ENCODE results near the gene VSX1.

The VSX1 gene

DNA sequence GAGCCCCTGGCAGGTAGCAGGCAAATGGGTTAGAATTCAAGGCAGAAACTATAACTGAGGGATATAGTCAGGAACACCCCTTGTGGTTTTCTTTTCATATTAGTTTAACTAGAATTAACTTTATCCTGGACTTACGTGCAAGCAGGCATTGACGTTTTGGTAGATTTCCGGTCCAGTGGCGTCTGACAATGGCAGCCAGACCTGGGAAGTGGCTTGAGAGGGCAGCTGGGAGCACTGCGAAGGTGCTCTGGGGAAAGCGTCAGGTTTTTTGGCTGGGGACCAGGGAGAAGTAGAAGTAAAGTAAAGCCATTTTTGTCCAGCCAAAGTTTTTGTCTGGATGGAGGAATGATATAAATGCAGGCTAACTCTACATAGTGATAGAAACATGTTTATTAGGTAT lies 15.6 kb downstream of the VSX1 start:
- Histone ChIP-seq H3K9me3 (ENCODE audit: control insufficient read depth, low read length) (no peaks in the 10 kb centered on the region), H3K27me3 (ENCODE audit: control insufficient read depth, insufficient read depth, low read length, poor library complexity, severe bottlenecking) (peaks cover 72% of the 10 kb centered on the region), H3K4me3 (ENCODE audit: insufficient read depth, low read depth, low read length) (no peak overlapping the region), H3K36me3 (ENCODE audit: control insufficient read depth, insufficient read depth, low read length) (no peaks in the 10 kb centered on the region), H3K4me1 (ENCODE audit: control insufficient read depth, insufficient read depth, low read length) (no peaks in the 10 kb centered on the region), H3K27ac (ENCODE audit: insufficient read depth, low read depth, low read length, poor library complexity, severe bottlenecking) (no peak overlapping the region)
- 45 to 57% methylated on average over 6 of the region's 6 CpGs for WGBS, 2 experiments

DNA sequence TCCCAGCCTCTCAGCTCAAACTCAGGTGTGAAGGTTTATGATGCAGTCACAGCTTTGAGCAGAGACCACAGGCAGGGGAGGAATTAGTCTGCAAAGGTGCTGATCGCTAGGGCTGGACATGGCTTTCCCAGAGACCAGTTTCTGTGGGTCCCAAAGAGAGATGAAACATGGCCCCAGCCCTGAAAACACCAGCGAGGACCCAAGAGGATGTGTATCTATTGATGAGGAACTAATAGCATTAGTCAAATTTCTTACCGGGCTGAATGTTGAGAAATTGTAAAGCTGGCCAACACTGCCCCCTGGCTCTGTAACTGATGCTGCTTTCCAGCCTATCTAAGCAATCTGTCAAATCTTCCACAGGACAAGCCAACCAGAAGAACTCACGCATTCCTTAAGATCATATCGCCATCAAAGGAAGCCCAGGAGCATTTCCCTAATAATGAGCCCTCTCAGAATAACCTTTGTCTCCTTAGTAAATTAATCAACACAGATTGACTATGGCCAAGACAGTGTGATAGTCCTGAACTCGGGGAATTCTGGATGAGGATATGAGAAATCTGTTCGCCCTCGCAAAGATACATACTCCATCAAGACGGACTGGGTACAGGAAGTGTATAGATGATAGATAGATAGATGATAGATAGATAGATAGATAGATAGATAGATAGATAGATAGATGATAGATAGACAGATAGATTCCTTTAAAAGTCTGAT lies 16.2 kb downstream of the VSX1 start:
- Histone ChIP-seq H3K27ac (ENCODE audit: insufficient read depth, low read depth, low read length, poor library complexity, severe bottlenecking) (no peak overlapping the region), H3K36me3 (ENCODE audit: control insufficient read depth, insufficient read depth, low read length) (no peaks in the 10 kb centered on the region), H3K27me3 (ENCODE audit: control insufficient read depth, insufficient read depth, low read length, poor library complexity, severe bottlenecking) (peaks cover 72% of the 10 kb centered on the region), H3K9me3 (ENCODE audit: control insufficient read depth, low read length) (no peaks in the 10 kb centered on the region), H3K4me3 (ENCODE audit: insufficient read depth, low read depth, low read length) (no peak overlapping the region), H3K4me1 (ENCODE audit: control insufficient read depth, insufficient read depth, low read length) (no peaks in the 10 kb centered on the region)
- 50 to 54% methylated on average over 9 of the region's 9 CpGs for WGBS, 2 experiments

DNA sequence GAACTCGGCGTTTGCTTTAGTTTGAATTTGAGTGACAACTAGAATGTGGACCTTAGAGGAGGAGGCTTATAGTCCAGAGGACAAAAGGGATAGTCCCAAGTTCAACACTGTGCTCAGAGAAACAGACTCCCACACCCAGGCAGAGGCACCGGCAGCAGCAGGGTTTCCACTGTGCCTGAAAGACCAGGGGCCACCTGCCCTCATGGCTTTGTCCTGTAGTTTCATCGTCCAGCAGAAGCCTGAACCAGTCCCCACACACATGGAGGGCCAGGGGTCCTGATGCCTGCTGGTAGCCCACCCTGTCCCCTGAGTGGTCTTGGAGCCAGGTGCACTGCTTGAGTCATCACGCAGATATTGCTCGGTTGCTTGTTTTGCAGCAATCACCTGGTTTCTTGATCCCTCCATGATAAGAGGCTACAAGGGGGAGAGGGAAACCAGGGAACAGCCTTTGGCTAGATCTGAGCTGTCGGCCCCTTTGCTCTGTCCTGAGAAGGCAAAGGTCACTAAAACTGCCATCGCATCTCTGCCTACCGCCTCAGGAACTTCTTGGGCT lies 16.8 kb downstream of the VSX1 start:
- Histone ChIP-seq H3K36me3 (ENCODE audit: control insufficient read depth, insufficient read depth, low read length) (no peaks in the 10 kb centered on the region), H3K27me3 (ENCODE audit: control insufficient read depth, insufficient read depth, low read length, poor library complexity, severe bottlenecking) (peaks cover 72% of the 10 kb centered on the region), H3K27ac (ENCODE audit: insufficient read depth, low read depth, low read length, poor library complexity, severe bottlenecking) (no peak overlapping the region), H3K9me3 (ENCODE audit: control insufficient read depth, low read length) (no peaks in the 10 kb centered on the region), H3K4me1 (ENCODE audit: control insufficient read depth, insufficient read depth, low read length) (no peaks in the 10 kb centered on the region), H3K4me3 (ENCODE audit: insufficient read depth, low read depth, low read length) (no peak overlapping the region)
- WGBS, 2 experiments = 84 to 86% methylated on average over 9 of the region's 9 CpGs

DNA sequence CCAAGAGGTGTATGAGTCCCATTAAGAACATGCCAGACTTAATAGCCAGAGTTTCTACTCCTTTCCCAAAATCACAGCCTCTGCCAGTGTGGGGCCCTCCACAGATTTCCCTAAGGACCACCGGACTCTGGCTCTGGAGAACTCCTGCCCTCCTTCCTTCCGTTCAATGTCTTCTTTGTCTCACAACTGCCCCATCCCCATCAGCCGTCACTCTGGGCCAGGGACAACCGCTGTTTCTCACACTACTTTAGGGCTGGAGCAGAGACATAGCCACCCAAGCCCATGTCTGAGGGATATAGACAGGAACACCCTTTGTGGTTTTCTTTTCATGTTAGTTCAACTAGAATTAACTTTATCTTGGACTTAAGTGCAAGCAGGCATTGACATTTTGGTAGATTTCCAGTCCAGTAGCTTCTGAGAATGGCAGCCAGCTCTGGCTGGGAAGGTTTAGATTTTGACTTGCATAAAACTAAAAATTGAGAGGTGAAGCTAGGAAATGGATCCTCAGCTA lies 17.3 kb downstream of the VSX1 start:
- H3K36me3 ChIP-seq (ENCODE audit: control insufficient read depth, insufficient read depth, low read length) = no peaks in the 10 kb centered on the region
- no peak overlapping the region for H3K27ac ChIP-seq (ENCODE audit: insufficient read depth, low read depth, low read length, poor library complexity, severe bottlenecking)
- peaks cover 72% of the 10 kb centered on the region for H3K27me3 ChIP-seq (ENCODE audit: control insufficient read depth, insufficient read depth, low read length, poor library complexity, severe bottlenecking)
- no peaks in the 10 kb centered on the region for H3K4me1 ChIP-seq (ENCODE audit: control insufficient read depth, insufficient read depth, low read length)
- no peak overlapping the region for H3K4me3 ChIP-seq (ENCODE audit: insufficient read depth, low read depth, low read length)
- WGBS, 2 experiments = 88 to 92% methylated on average over 4 of the region's 4 CpGs
- no peaks in the 10 kb centered on the region for H3K9me3 ChIP-seq (ENCODE audit: control insufficient read depth, low read length)

DNA sequence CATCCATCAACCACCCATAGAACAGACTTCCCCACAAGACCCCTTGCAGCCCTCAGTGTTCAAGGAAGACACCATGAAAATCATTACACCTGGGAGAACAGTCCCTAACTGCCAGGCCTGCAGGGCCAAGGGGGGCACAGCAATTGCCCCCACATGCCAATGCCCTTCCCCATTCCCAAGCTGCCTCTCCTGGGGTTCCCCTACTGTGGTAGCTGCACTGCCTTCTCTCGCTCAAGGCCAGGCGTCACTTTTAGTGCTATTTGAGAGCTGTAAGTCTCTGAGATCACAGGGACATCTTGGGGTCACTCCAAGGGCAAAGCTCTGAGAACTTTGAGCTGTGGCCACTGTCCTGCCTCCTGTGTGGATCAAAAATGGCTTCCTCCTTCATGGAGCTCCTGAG lies 18.0 kb downstream of the VSX1 start:
- no peak overlapping the region for H3K27ac ChIP-seq (ENCODE audit: insufficient read depth, low read depth, low read length, poor library complexity, severe bottlenecking)
- H3K4me3 ChIP-seq (ENCODE audit: insufficient read depth, low read depth, low read length) = no peak overlapping the region
- WGBS, 2 experiments = 89 to 95% methylated on average over 2 of the region's 2 CpGs
- no peaks in the 10 kb centered on the region for H3K9me3 ChIP-seq (ENCODE audit: control insufficient read depth, low read length)
- no peaks in the 10 kb centered on the region for H3K4me1 ChIP-seq (ENCODE audit: control insufficient read depth, insufficient read depth, low read length)
- H3K27me3 ChIP-seq (ENCODE audit: control insufficient read depth, insufficient read depth, low read length, poor library complexity, severe bottlenecking) = peaks cover 74% of the 10 kb centered on the region
- H3K36me3 ChIP-seq (ENCODE audit: control insufficient read depth, insufficient read depth, low read length) = no peaks in the 10 kb centered on the region

DNA sequence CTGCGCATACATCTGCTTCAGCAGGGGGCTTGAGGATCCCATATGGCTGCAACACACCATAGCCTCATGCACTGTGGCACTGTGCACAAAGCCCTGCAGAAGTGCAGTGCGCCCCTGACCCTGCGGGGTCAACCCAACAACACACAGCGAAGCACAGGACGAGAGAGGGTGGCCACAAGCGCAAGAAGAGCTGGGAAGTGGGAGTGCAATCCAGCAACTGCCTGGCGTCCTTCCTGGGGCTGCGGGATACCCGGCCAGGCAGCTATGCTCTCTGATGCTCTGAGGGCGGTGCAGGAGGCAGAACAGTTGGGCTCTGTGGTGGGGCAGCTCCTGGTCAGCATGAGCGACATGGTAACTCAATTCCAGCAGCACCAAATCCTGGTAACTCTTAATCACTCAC lies 18.4 kb downstream of the VSX1 start:
- H3K9me3 ChIP-seq (ENCODE audit: control insufficient read depth, low read length) = no peaks in the 10 kb centered on the region
- H3K36me3 ChIP-seq (ENCODE audit: control insufficient read depth, insufficient read depth, low read length) = no peaks in the 10 kb centered on the region
- H3K27ac ChIP-seq (ENCODE audit: insufficient read depth, low read depth, low read length, poor library complexity, severe bottlenecking) = no peak overlapping the region
- no peaks in the 10 kb centered on the region for H3K4me1 ChIP-seq (ENCODE audit: control insufficient read depth, insufficient read depth, low read length)
- H3K27me3 ChIP-seq (ENCODE audit: control insufficient read depth, insufficient read depth, low read length, poor library complexity, severe bottlenecking) = peaks cover 78% of the 10 kb centered on the region
- H3K4me3 ChIP-seq (ENCODE audit: insufficient read depth, low read depth, low read length) = no peak overlapping the region
- 89 to 90% methylated on average over 11 of the region's 11 CpGs for WGBS, 2 experiments

DNA sequence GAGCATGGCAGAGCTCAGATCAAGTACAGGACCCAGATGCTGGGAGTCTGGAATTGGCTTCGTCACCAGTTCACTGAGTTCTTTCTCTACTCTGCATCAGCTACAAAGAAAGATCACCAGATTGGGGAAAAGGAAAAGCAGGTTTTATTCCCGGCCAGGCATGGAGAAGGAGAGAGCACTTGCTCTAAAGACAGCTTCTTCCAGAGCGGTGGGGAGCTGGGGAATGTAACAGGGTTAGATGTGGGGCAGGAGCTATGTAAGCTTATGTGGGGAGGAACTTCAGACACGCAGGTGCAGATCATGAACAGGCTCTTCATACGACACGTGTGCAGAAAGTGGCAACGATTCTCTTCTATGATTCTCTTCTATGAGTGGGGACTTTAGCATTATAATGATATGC lies 19.1 kb downstream of the VSX1 start:
- 88 to 90% methylated on average over 7 of the region's 7 CpGs for WGBS, 2 experiments

DNA sequence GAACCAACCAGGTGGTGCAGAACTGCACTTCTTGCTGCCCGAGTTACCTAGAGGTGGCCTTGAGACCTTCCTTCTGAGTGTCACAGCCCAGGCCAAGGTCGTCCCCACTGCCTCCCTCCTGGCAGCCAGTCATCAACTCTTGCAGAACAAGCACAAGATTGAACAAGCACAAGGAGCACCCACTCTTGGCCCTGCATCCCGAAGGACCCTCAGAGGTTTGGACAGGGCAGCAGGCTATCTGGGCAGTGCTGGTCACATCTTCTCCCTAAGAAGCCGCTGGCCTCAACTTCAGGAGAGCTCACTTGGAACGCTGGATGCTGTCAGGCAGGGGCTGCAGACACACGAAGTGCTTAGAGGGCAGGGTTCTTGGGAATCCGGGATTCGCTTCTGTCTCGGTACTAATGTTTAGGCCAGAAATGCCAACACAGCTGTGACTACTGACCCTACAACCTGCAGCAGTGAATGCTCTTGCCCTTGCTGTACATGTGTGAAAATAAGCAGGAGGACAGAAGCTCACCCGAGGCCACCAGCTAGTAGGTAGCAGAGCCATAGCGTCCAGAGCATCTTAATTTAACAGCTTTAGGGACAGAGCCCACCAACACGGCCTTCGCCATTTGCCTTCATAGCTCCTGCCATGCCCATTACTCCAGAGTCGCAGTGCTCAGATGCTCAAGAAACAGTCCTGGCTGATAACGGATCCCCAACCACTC lies 20.0 kb downstream of the VSX1 start:
- peaks cover 88% of the 10 kb centered on the region for H3K27me3 ChIP-seq (ENCODE audit: control insufficient read depth, insufficient read depth, low read length, poor library complexity, severe bottlenecking)
- WGBS, 2 experiments = 84 to 87% methylated on average over 15 of the region's 15 CpGs
- H3K27ac ChIP-seq (ENCODE audit: insufficient read depth, low read depth, low read length, poor library complexity, severe bottlenecking) = no peak overlapping the region
- H3K36me3 ChIP-seq (ENCODE audit: control insufficient read depth, insufficient read depth, low read length) = no peaks in the 10 kb centered on the region
- H3K4me3 ChIP-seq (ENCODE audit: insufficient read depth, low read depth, low read length) = no peak overlapping the region
- peaks cover 8% of the 10 kb centered on the region for H3K4me1 ChIP-seq (ENCODE audit: control insufficient read depth, insufficient read depth, low read length)
- H3K9me3 ChIP-seq (ENCODE audit: control insufficient read depth, low read length) = no peaks in the 10 kb centered on the region

More for the DNA sequence above, 19.1 kb downstream of the VSX1 start:
- Histone ChIP-seq H3K36me3 (ENCODE audit: control insufficient read depth, insufficient read depth, low read length) (no peaks in the 10 kb centered on the region), H3K4me3 (ENCODE audit: insufficient read depth, low read depth, low read length) (no peak overlapping the region), H3K27me3 (ENCODE audit: control insufficient read depth, insufficient read depth, low read length, poor library complexity, severe bottlenecking) (peaks cover 79% of the 10 kb centered on the region), H3K27ac (ENCODE audit: insufficient read depth, low read depth, low read length, poor library complexity, severe bottlenecking) (no peak overlapping the region), H3K4me1 (ENCODE audit: control insufficient read depth, insufficient read depth, low read length) (no peaks in the 10 kb centered on the region), H3K9me3 (ENCODE audit: control insufficient read depth, low read length) (no peaks in the 10 kb centered on the region)

DNA sequence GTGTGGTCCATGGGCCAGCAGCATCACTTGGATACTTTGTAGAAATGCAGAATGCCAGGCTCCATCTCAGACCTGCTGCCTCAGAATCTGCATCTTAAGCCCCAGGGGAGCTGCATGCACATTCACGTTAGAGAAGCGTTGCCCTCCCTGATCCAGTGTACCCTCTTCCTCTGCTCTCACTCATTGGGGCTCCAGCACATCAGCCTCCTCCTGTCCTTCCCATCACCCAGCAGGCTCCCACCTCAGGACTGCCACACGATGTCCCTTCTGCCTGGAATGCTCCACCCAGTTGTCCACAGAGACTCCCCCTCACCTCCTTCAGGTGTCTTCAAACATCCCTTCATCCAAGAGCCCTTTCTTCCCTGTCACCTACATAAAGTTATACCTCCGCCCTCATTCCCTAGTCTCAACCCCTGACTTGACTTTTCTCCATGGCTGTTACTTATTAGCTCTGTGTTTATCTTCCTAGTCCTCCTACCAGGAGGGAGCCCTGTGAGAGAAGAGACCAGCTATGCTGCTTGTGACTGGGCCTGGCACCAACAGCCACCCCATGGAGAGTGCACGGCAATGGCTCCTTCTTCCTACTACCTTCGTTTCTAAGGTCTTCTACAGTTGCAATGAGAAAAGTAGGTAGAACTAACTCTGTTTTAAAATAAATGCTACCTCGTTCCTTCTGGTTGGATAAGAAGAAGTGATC lies 20.7 kb downstream of the VSX1 start:
- Histone ChIP-seq H3K27me3 (ENCODE audit: control insufficient read depth, insufficient read depth, low read length, poor library complexity, severe bottlenecking) (peaks cover 94% of the 10 kb centered on the region), H3K4me3 (ENCODE audit: insufficient read depth, low read depth, low read length) (no peak overlapping the region), H3K9me3 (ENCODE audit: control insufficient read depth, low read length) (no peaks in the 10 kb centered on the region), H3K27ac (ENCODE audit: insufficient read depth, low read depth, low read length, poor library complexity, severe bottlenecking) (no peak overlapping the region), H3K36me3 (ENCODE audit: control insufficient read depth, insufficient read depth, low read length) (no peaks in the 10 kb centered on the region), H3K4me1 (ENCODE audit: control insufficient read depth, insufficient read depth, low read length) (peaks cover 11% of the 10 kb centered on the region)
- 79 to 81% methylated on average over 7 of the region's 7 CpGs for whole genome bisulfite sequencing, 2 experiments

Data from ectodermal cell (in vitro differentiated cells).